Fibroblast of villous mesenchyme (primary cell): ENCODE measurements around the gene CDK5RAP3. TPM values are rescaled to one million over a fixed set of nuclear protein-coding genes. Genes with fewer than 3 reads are reported as not detected.

Source experiments
- DNase-seq: peaks from one replicate; pipeline ENCODE4 v3.0.0-alpha.2; 2010; ENCODE audit warnings: low read depth
- H3K4me3 ChIP-seq: 2 replicates; pipeline ENCODE4 v1.5.1; 2011; ENCODE audit warnings: low read depth, mild to moderate bottlenecking, low read length
- CTCF ChIP-seq: IDR thresholded peaks from 2 replicates; pipeline ENCODE4 v1.5.1; 2012; ENCODE audit warnings: low read depth, mild to moderate bottlenecking, low read length; ENCODE audit not compliant: insufficient read depth
- total RNA-seq: library from RNA; depleted of rRNA; stranded (reverse); fragments of >200 nt; gene quantifications from 2 replicates; pipeline ENCODE4 v1.2.3, GENCODE V29; 2012

CDK5RAP3 gene
- total RNA-seq, 1 donor: 32.4 TPM

DNA sequence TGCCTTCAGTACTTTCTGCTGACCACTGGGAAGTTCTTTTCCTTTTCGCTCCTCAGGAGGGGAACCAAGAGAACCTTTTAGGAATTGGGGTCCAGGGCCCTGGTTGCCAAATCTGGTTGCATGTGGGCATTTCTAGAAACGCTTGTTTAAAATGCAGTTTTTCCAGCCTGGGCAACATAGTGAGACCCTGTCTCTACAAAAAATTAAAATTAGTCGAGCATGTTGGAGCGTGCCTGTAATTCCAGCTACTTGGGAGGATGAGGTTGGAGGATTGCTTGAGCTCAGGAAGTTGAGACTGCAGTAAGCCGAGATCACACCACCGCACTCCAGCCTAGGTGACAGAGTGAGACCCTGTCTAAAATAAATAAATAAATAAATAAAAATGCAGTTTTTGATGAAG, 28.3 kb upstream of the CDK5RAP3 start:
- no peak for TF ChIP-seq CTCF
- DNase-seq: no peak
- H3K4me3 ChIP-seq: peak overlapping the region; percentile 82

DNA sequence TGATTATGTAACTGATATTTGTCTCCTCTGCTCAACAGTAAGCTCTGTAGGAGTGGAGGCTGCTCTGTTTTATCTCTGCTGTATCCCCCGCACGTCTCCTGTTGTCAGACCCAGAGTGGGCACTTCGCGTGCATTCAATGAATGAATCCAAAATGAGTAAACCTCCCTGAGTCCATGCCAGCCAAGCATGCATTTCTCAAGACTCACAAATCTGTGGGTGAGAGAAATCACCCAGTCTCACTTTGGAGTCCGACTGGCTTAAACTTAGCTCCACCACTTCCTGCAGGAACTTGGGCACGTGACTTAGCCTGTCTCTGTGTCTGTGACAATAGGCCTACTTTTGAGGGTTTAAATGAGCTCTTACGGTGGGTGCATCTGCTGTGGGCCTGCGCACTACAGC, 25.8 kb upstream of the CDK5RAP3 start:
- no peak for DNase-seq

DNA sequence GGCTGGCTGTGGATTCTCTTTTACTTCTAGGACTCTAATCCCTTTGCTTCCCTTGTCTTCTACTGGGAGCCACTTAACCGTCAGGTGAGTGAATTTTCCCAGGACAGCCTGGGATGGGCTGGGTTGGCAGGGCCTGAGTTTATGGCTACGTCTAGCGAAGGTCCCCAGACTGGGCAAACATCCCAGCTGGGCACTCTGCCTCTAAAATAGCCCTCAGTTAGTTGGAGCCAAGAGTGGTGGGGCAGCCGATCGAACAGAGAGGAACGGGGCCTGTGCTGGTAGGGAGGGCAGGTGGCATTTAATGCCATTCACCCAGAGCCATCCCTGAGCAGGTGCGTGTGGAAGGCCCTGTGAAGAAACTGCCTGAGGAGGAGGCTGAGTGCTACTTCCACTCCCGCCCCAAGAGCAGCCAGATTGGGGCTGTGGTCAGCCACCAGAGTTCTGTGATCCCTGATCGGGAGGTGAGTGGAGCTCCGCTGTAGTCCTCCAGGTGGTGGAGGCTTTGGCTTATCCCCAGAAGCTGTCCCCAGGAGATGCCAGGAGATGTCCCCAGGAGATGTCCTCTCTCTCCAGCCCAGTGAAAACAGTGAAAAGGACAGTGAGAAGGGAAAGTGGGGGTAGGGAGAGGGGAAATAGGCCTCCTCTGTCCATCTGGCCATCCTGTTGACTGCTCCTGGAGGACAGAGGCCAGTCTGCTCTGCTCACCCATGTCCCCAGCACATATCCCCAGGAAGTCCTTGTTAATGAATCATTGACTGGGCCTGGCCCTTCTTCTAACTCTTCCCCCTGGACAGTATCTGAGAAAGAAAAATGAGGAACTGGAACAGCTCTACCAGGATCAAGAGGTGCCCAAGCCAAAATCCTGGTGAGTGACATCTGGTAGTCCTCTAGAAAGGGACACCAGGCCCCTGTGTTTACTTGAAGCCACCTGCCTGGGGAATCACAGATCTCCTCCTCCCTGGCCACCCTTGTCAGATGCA, 25.1 kb upstream of the CDK5RAP3 start:
- TF ChIP-seq CTCF: no peak
- no peak overlapping the region for H3K4me3 ChIP-seq
- DNase-seq: no peak

More for the DNA sequence above, 25.8 kb upstream of the CDK5RAP3 start:
- TF ChIP-seq CTCF: no peak
- no peak overlapping the region for H3K4me3 ChIP-seq

DNA sequence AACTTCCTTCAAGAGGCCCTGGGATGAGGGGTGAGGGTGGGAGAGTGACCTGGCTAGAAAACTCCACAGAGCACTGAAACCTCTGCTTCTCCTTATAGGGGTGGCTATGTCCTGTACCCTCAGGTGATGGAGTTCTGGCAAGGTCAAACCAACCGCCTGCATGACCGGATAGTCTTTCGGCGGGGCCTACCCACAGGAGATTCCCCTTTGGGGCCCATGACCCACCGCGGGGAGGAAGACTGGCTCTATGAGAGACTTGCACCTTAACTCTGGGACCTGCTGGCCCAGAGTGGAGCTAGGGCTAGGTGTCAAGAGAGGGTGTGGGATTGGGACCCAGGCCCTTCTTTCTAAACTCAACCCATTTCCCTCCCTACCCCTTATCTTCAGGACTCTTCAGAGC, 24.4 kb upstream of the CDK5RAP3 start:
- no peak for DNase-seq
- no peak for TF ChIP-seq CTCF
- no peak overlapping the region for H3K4me3 ChIP-seq

DNA sequence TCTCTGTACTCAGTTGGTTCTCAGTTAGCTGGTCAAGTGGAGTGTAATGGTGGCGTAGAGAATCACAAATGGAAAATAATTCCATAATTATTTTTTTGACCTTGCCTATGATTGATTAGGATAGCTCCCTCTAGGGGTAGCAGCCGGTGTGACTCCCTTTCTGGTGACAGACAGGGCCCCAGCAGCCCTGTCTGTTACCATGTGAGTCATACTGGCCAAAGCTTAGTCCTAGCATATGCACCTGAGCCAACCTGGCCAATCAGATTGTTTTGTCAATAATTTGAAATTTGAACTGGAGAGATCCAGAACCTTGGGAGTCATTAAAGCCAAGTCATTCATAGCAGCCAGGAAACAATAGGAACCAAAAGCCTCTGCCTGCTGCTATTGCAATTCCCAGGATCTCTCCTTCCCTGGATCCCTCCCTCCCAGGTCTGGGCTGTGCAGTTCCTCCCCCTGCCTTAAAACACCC, 23.9 kb upstream of the CDK5RAP3 start:
- no peak overlapping the region for H3K4me3 ChIP-seq
- DNase-seq: peak; percentile 77
- TF ChIP-seq CTCF: peak; percentile 86

- no peak overlapping the region for H3K4me3 ChIP-seq
- no peak for TF ChIP-seq CTCF
- DNase-seq: no peak
Measured at GRCh38 chr17:47948706-47949196, 22.2 kb upstream of the CDK5RAP3 start.
